GM20000 (cell line): ENCODE data around the gene ARHGEF40.

Experiments
- DNase-seq: peaks from one replicate; pipeline ENCODE4 v3.0.0; 2012; ENCODE audit warnings: low spot score
- CTCF ChIP-seq: IDR thresholded peaks from 2 replicates; pipeline ENCODE4 v1.5.1; 2012; ENCODE audit warnings: mild to moderate bottlenecking, control low read depth; ENCODE audit errors: extremely low read depth, missing control alignments

The ARHGEF40 gene

GRCh38 chr14:21070083-21070609, at the start of gene ARHGEF40:
ARHGEF40 (plus strand) TSS chr14:21070304; CDS start chr14:21070397, 93 bp downstream.
- TF ChIP-seq CTCF = no peak
- peak; percentile 70 for DNase-seq

GRCh38 chr14:21020977-21021545, 49.0 kb upstream of the ARHGEF40 start:
- DNase-seq = no peak
- TF ChIP-seq CTCF = no peak

GRCh38 chr14:21022686-21023085, 47.4 kb upstream of the ARHGEF40 start:
- TF ChIP-seq CTCF = no peak
- no peak for DNase-seq

GRCh38 chr14:21023174-21023573, 46.9 kb upstream of the ARHGEF40 start:
- DNase-seq = no peak

GRCh38 chr14:21023817-21024584, 46.1 kb upstream of the ARHGEF40 start:
- no peak for TF ChIP-seq CTCF
- no peak for DNase-seq

More at GRCh38 chr14:21023174-21023573, 46.9 kb upstream of the ARHGEF40 start:
- TF ChIP-seq CTCF = no peak

GRCh38 chr14:21024585-21025370, 45.3 kb upstream of the ARHGEF40 start, which contains the start of gene NDRG2:
NDRG2 (minus strand) TSS chr14:21025061; CDS start chr14:21023315, 1,746 bp downstream.
- no peak for TF ChIP-seq CTCF
- DNase-seq = peak; percentile 78
